Activated T-cell treated with anti-CD3 and anti-CD28 coated beads for 24 hours (primary cell): ENCODE measurements around the gene PRPF38B.
A peak's percentile ranks its signal among the peaks of the same experiment; 100 is the strongest.
"Not testable (repeated sequence)": the region's sequence is repeated elsewhere in the genome, so short reads cannot be mapped to it uniquely, and the experiment has no call there.

Experiments used
- DNase-seq: peaks from one replicate; pipeline ENCODE4 v3.0.0-alpha.2; 2020; ENCODE audit warnings: low read depth

PRPF38B gene

DNA sequence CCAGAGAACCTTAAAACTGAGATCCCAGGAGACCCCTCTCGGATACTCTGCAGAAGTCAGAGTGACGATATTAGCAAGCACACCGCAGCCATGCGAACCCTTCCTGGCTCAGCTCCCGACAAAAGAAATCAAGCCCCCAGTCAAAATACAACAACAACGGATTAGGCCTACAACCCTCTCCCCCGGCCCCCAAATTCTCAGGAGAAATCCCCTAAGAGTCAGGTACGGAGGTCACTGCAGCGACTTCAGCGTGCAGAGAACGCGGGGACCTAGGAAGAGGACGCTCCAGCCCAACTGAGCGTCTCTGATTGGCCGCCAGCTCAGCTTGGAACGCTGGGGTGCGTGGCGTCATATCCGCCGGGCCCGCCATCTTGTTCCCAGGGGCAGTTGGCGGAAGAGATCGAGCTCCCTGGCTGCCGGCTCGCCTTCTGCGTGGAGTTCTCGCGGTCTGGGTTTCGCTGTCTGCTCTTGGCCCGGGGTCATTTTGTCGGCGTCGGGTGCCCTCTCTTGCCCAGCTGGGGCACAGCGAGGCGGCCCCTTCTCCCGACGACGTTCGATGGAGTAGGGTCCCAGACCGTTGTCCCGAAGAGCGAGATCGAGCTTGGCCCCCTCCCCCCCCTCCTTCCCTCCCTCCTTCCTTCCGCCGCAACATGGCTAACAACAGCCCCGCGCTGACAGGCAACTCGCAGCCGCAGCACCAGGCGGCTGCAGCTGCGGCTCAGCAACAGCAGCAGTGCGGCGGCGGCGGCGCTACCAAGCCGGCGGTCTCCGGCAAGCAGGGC lies at the start of gene PRPF38B:
PRPF38B (plus strand) TSS at position 369 of the 782 bp plus-strand sequence; CDS start at position 651, 282 bp downstream.
- DNase-seq = peak; percentile 91

GRCh38 chr1:108643492-108644335 lies 48.4 kb upstream of the PRPF38B start:
- peak; percentile 41 for DNase-seq

GRCh38 chr1:108644984-108645383 lies 47.1 kb upstream of the PRPF38B start:
- peak; percentile 28 for DNase-seq

DNA sequence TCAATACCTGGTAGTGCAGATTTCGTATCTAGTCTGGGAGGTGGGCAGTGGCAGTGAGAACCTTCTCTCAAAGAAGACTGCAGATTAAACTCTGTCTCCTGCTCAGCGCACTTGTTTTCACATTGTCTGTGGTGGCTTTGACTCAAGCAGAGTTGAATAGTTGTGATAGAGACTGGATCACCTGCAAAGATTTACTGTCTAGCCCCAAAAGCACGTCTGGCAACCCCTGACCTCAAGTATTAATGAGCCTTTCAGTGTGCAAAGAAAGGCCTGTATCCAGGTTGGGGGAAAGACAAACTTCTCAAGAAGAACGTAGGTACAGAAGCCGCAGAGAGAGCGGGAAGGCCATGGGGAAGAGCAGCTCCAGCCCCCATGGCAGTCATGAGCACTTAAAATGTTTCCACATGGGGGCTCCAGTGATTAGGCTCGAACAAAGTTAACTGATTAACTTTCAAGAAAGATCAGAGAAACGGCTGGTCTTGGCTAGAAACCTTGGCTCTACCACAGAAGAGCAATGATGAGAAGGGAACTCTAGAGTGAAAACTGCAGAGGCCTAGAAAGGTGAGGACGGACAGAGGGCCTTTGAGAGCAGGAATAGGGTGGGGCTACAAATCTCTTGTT lies 46.4 kb upstream of the PRPF38B start:
- DNase-seq = no peak

- no peak for DNase-seq
Observed at GRCh38 chr1:108646265-108646647, 45.9 kb upstream of the PRPF38B start.

GRCh38 chr1:108646648-108647269 lies 45.4 kb upstream of the PRPF38B start:
- peak; percentile 30 for DNase-seq

- DNase-seq = no peak
Observed at GRCh38 chr1:108653431-108654105, 38.5 kb upstream of the PRPF38B start.

GRCh38 chr1:108657356-108658080 lies 34.6 kb upstream of the PRPF38B start:
- DNase-seq = no peak

DNA sequence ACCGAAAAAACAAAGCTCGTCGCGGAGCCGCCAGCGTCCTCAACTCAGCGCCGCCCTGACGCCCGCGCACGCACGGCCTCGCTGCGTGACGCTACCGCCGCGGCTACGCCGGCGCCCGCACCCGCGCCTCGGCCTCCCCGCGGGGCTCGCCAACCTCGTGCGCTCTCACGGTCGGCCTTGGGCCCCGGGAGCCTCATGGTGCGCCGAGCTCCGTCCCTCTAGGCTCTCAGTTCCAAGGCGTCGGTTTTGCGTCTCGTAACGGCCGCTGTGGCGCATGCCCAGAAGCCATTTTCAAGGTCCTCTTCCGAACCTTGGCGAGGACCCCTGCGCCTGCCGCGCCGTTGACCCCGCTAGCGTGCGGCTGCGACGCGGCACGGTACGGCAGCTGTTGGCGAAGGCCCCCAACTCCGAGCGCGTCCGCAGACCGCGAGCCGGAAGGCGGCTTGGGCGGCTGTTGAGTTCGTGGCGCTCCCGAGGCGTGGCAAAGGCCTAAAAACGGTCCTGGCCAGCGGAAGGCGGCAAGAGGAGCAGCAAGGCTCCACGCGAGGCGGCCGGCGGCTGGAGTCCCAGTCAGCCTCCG lies 31.0 kb upstream of the PRPF38B start, which contains the start of gene HENMT1:
HENMT1 (minus strand) TSS at position 64 of the 580 bp plus-strand sequence. CDS start 1,209 bp downstream, outside the sequence.
- peak; percentile 66 for DNase-seq

DNA sequence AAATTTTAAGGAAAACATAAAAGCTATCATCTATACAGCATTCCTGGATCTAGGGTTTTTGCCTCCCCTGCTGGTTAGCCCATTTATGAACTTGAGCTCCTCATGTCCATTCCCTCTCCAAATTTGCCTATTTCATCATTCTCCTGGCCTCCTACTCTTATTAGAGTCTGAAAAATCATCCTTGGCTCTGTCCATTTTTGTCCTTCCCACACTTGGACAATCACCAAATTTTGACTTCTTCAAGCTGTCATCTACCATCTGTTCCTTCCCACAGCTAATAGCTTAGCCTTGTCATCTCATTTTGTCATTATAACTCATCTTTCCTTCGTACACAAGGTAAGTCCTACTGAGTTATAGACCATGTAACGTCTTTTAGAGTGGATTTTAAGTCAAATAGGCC lies 29.0 kb upstream of the PRPF38B start:
- no peak for DNase-seq

DNA sequence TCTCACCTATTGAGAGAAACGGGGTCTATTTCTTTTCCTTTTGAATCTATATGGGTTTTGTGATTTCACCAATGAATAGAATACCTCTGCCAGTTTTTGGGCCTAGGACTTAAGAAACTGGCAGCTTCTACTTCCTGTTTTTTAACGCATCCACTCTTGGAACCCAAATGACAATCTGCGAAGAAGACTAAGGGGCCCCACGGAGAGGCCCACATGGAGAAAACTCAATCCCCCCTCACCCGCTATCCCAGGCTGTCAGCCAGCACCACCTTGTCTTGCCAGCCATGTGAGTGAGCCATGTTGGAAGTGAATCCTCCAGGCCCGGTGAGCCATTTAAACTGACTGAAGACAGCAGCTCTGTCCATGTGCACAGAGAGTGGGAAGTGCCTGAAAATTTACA lies 27.6 kb upstream of the PRPF38B start:
- no peak for DNase-seq

DNA sequence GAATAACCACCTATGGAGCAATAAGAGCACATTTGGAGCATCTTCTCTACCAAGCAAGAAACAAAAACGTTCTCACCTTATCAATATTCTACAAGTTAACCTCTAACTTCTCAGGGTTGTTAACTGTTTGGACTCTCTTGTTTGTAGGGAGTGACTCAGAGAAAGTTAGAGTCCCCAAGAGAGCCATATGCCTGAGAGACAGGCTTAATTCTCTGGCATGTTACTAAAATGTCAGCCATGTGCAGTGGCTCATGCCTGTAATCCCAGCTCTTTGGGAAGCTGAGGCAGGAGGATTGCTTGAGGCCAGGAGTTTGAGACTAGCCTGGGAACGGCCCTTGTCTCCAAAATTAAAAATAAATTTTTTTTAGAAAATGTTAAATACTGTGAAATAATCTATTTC lies 27.0 kb upstream of the PRPF38B start:
- DNase-seq = no peak

DNA sequence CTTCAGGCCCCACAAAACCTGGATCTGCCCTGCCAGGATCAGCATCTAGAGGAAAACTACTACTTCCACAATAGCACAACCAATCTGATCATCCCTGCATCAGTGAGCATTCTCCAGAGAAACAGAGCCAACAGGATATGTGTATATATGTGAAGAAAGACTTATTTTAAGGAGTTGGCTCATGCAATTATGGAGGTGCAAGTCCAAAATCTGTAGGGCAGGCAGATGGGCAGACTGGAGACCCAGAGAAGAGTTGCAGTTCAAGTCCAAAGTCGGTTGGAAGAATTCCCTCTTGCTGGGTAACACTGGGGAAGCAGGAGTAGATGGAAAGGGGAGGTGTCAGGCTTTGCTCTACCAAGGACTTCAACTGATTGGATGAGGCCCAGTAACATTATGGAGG lies 26.3 kb upstream of the PRPF38B start:
- DNase-seq = no peak

- DNase-seq = not testable (repeated sequence)
Observed at GRCh38 chr1:108667422-108667821, 24.7 kb upstream of the PRPF38B start.

DNA sequence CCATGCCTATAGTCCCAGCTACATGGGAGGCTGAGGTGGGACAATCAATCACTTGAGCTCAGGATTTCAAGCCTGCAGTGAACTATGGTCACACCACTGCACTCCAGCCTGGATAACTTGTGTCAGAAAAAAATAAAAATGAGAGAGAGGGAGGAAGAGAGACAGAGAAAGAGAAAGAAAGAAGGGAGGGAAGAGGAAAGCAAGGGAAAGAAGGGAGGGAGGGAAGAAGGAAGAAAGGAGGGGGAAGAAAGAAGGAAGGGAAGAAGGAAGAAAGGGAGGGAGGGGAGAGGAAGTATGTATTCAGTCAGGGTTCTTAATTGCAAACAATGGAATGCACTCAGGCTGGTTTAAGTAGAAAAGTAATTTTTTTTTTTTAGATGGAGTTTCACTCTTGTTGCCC lies 23.3 kb upstream of the PRPF38B start:
- no peak for DNase-seq

DNA sequence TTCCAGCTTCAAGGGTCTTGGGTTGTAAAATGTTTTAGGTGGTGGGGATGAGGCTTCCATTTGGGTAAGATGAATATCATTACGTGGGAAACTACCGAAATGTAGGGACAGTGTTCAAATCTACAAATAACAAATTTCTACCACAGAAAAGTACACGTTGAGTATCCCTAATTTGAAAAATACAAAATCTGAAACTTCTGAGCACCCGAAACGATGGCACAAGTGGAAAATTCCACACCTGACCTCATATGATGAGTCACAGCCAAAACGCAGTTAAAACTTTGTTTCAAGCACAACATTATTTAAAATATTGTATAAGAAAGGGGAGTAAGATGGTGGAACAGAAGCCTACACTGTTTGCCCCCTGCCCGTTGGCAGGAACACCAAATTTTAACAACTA lies 22.4 kb upstream of the PRPF38B start:
- no peak for DNase-seq

DNA sequence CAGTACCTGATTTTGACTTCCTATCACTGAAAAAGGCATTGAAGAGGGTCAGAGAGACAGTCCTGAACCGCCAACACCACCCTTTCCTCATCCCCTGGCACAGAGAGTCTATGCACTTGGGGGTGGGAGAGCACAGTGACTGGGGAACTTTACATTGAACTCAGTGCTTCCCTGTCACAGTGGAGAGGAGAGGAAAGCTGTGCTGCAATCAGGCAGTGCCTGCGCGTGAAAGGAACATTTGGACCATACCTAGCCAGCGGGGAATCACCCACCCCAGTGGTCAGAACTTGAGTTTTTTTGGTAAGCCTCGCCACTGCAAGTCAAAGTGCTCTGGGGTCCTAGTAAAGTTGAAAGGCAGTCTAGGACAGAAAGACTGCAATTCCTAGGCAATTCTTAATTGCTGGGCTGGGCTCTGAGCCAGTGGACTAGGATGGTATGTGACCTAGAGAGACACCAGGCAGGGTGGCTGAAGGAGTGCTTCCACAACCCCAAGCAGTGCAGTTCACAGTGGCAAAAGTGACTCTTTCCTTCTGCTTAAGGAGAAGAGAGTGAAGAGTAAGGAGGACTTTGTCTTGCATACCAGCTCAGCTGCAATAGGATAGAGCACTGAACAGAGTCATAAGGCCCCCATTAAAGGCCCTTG lies 21.9 kb upstream of the PRPF38B start:
- DNase-seq = no peak

DNA sequence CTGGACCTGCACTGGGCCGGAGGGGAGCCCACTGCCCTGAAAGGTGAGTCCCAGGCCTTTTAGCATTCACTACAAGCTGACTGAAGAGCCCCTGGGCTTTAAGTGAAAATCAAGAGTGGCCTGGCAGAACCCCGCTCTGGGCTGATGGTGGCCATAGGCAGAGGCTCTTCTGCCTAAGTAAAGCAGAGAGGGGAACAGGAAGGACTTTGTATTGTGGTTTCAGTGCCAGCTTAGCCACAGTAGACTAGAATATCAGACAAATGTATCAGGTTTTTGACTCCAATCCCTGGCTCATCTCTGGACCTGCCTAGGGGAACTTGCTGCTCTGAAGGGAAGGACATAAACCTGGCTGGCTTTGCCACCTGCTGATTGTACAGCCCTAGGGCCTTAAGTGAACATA lies 21.0 kb upstream of the PRPF38B start:
- DNase-seq = no peak

- DNase-seq = no peak
Observed at GRCh38 chr1:108678706-108679105, 13.4 kb upstream of the PRPF38B start.
